ENCODE measurements around the gene SLC11A1.

- TF ChIP-seq CTCF (IDR thresholded peaks at IDR 0.05) (no peak), POLR2A (IDR thresholded peaks at IDR 0.05) (no peak)
Measured at GRCh38 chr2:218392891-218393462, 10.9 kb downstream of the SLC11A1 start.

All from lower leg skin (tissue), 3 donors.